ENCODE results near the gene ACOT12.
"Not testable (repeated sequence)": the region's sequence is repeated elsewhere in the genome, so short reads cannot be mapped to it uniquely, and the experiment has no call there.

The ACOT12 gene

DNA sequence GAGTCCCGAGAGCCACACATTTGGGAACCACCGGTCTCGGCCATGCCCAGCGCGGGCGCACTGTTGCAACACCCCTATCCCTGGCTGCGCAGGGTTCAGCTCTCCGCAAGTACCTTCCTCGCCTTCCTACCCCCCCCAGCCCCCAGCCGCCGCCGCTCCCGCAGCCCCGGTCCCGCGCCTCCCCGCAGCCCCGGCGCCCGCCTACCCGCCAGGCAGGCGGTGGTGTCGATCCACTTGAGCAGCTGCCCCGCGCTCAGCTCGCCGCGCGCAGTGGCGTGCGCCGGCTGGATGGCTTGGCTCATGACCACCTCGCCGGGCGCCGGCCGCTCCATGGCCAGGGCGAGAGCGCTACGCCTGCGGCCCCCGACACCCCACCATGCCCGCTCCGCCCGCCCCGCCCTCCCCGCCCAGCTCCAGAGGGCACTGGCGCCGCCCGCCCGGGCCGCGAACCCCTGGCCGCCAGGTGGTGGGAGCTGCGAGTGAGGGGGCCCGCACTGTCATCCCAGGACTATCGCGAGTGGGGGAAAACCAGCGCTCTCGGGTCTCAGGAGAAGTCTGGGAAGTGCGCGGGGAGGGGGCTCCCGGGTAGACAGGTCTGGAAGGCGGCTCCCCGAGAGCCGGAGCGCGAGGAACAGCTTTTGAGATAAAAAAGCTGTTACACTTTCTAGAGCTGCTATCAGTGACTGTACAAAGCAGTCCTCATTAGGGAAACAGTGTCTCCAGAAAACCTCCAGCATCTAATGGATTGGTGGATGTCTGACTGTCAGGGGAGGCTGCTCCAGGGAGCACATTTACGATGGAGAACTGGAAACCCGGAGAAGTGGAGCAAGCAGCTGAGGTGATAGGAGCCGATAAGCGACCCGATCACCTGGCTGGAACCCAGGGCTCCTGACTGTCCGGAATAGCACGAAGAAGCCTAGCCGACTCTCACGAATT is at the start of gene ACOT12:
TSS of gene ACOT12 (minus strand) at position 352 of the 936 bp plus-strand sequence. CDS start at position 332, 20 bp downstream.
- no peak for DNase-seq

DNA sequence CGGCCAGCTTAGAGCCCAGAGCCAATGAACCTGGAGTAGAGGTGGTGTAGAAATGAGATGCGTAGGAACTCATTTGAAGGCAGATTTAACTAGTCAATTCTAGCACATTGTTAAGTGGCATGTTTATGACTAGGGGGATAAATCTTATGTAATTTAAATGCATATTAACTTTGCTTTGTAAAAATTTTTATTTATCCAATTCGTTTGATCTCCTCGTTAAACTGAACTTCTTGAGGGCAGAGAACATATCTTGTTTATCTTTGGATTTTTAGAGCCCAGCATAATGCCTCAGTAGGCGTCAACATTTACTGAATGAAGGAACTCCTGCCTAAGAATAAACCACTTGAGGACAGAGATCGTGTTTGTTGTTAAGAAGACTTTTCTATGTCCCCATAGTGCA is 41.1 kb upstream of the ACOT12 start:
- DNase-seq: no peak

DNA sequence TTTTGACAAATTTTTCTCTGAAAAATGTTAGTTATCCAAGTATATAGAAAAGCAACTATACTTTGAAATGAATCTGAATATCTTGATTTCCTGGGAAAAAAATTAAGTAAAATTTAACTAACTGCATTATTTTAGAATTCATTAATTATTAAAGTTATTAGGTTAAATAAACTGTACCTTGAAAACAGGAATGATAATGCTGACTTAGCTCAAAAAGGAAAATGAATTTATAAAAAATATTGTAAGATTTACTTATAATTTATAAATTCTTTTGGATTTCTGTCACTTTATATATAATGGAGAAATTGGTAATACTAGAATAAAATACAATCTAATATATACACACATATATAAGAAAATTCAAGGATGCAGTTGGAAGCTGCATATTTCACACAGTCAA is 36.1 kb upstream of the ACOT12 start:
- DNase-seq: no peak

DNA sequence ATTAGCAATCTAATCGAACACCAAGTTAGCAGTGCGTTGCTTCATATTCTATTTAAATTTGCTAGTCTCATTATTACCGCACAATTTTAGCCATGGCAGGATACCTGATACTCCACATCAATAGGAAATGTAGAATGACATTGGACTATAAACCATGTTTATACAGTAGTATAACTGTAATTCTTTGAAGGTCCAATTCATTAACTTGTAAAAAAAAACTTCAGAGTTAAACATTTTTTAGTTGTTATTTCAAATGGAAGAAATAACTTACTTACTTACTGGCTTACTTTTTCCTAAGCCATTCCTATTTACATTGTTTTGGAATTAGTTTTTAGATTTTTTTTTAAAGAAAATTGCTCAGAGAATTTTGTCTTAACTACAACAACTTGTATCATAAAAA is 35.4 kb upstream of the ACOT12 start:
- DNase-seq: no peak

DNA sequence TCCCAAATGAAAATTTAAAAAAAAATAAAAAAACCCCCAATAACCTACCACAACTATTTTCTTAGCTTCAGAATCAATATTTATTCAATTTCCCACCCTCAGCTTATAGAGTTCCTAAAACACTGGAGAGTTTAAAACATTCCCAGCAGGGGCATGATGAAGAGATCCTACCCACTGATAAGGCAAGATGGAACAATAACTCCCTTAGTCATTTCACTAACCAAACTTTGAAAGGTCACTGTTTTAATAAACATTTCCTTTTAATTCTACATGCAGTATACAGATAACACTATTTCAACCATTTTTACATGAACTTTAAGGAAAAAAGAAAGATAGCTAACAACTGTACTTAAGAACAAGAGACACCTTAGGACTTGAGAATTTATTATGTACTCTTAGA is 34.9 kb upstream of the ACOT12 start:
- DNase-seq: no peak

DNA sequence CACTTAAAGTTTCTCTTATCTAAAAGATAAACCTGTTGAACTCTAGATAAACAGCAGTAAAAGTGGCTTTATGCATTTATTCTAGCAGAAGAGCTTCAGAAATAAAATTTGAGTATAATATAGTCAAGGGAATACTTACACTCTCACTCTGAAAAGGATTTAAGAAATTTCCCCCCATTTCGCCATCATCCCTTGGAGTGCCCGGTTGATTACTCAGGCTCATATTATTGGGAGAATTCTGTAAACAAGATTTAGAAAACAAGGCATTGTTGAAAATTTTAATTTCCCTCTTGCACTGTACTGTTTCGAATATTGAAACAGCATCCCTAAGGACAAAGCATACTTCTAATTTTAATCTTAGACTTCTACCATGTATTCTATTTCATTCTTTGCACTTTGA is 34.5 kb upstream of the ACOT12 start:
- no peak for DNase-seq

DNA sequence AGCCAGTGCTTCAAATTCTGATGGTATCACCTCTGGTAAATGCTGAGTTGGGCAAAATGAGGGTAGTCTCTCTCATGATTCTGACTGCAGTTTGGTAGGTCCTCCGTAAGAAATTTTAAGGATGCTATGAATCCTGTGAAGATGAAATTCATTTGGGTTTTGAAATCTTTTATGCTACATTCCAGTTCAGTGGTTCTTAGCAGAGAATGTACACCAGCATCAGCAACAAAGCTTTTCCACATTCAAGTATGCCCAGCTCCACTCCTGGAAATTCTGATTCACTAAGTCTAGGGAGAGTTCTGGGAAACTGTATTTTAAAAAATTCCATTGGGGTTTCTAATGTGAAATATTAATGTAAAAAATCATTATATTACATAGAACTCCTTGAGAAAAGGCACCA is 33.6 kb upstream of the ACOT12 start:
- no peak for DNase-seq

DNA sequence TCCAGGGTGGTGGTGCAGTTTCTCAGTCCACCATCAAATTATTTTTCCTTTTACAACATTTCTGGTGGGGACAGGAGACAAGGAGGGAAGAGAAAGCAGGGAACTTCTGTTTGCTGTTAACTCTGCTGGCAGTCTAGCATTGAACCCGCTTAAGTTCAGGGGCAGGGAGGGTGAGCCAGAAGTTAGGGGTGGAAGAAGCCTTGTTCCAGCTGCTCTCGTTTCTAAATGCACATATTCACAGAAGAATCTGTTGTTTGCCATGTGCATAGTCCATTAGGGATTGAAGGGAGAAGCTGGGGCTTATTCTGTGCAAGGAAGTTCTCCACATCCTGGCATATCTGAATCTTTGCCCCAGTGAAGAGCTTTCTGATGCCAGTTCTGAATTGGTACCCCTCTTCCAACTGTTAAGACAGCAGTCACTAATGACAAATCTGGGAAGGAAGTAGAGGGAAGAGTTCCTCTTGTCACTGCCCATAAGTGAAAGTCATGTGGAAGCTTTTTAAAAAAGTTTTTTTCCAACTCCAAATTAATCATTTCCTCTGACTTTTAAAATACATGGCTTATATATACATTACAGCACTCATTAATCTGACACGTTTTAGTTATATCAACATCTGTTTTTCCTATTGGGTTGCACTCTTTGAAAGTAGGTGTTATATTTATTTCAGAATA is 32.6 kb upstream of the ACOT12 start:
- no peak for DNase-seq

DNA sequence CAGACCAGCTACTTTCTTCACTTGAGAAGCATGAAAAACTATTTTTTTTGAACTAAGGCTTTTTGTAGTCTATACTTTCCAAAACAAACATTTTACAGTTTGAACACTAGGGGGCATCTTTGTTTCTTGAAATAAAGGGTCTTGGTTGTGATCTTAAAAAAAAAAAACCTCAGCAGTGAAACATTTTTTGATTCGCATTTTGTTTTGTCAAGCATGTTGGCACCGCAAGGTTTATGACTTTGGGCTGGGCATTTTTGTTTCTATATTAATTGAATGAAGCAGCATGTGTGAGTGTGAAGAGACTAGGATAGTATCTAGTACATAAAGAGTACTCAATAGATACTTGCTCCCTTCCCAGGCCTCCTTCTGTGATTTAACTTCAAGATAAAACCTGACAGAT is 31.6 kb upstream of the ACOT12 start:
- DNase-seq: no peak

DNA sequence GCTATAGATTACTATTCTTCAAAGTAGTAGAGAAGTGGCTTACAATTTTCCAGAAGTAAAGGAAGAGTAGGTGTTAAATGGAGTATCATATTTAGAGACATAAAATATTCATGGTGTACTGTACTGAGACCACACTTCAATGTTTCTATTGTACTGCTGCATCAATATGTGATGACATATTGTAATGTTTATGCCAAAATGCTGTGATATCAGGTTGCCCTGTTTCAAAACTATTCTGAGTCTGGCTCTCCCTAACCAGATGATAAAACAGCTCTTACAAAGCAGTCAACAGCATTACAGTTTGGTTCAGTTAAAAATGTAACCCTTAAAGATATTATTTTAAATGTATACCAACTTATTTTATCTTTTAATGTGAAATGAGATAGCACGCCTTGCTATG is 30.8 kb upstream of the ACOT12 start:
- no peak for DNase-seq

DNA sequence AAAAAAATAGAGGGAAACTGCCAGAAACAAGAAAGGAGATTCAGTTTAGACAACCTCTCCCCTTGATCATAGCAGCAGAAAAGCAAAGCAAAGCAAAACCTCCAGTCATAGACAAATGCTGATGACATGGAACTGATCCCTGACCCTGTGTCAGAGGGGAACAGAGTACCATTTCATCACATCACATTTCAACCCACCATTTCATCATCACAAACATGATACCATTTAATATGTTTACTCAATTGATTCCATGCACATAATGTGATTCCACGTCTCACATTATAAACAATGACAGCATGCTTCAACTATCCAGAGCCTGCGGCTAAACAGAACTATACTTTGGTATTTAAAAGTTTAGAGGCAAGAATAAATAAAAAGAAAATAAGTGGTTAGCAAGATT is 28.7 kb upstream of the ACOT12 start:
- no peak for DNase-seq

DNA sequence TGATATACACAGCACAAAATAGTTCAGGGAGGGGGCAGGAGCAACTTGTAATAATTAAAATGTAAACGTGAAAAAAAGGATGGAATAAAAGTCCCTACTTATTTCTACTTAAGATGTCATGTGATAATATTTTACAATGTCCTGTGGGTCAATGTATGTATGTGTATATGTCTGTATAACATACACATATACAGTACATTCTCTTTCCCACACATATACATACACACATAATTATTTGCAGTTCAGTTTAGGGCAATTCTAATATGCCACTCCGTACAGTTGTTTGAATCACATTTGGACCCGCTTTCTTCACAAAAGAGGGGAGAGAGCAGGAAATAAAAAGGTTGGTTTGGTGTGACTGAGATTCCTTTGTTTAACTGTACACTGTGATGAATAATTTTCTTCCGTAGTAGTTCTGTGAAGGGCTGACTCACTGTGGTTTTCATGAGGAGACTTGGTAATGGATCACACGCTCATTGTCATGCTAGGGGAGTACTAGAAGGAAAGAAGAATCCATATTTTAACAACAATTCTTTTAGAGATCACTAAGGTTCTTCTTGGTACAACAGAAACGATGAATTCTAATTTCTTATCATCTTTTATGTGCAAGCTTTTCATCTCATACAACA is 26.2 kb upstream of the ACOT12 start:
- no peak for DNase-seq

DNA sequence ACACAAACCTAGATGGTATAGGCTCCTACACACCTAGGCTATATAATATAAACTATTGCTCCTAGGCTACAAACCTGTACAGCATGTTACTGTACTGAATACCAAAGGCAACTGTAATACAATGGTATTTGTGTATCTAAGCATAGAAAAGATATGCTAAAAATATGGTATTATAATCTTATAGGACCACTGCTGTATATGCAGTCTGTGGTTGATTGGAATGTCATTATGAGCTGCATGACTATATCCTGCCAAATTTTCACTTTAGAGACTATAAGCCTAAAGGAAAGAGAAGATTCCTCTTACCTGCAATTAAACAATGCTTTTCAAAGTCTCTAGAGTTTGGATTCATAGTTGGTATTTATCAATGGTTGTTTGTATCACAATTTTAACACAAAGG is 24.7 kb upstream of the ACOT12 start:
- DNase-seq: no peak

DNA sequence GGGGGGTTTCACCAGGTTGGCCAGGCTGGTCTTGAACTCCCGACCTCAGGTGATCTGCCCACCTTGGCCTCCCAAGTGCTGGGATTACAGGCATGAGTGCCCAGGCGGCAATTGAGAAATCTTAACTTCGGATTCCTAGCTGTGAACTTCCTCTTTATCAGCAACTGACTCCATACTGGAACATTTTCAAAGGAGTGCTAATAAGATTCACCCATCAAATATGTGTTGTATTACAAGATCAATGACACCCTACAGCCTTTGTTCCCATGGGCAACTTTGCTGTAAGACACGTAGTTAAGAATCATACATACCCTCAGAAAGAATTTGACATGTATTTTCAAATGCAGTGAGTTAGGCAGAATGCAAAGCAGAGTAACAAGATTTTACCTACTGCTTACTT is 23.1 kb upstream of the ACOT12 start:
- DNase-seq: no peak

DNA sequence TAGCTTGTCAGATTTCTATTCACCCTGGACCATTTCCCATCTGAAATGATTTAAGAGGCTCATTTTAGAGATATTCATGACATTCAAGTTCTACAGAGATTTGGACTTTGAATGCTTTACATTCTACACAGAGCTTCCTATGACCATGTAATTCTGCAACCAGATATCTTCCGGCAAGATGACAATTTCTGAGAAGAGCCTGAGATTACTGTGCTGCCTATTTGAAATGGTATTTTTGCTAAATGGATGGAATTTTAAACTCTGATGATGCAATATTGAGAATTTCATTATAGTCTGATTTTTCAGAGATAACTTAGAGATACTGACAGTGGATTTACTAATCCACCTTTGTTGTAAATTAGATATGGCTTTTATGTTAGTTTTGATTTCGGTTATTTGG is 16.0 kb upstream of the ACOT12 start:
- DNase-seq: no peak

DNA sequence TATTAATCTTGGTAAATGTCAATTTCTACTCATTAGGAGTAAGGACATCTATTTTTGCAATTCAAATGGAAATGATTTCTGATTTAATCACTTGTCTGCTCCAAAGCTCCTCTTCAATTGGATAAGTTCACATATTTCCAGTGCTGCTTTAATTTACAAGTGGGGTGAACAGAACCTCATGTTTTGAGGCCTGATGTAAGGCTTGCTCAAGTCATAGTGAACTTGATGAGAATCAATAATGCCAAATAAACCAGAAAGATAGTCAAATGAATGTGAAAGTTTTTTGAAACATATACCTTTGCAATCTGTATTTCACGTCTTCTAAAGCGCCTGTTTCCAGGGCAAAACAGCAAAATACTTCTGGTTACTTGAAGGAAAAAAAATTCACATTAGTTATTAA is 15.4 kb upstream of the ACOT12 start:
- no peak for DNase-seq

DNA sequence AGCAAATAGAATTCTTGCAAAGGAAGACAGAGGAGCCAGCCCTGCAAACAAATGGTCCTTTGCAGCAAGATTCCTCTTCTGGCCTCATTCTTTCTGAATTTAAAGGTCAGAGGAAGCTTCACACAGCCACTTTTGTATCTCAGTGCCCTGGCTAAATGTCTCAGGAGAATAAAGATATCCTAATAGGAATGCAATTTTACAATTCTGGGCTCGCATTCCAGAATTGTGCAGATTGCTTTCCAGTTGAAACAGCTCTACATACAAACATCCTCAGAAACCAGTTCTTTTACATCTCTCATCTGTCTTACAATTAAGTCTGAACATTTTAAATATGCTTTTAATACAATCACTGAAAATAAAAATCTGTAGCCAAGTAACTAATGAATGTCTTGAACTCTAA is 14.6 kb upstream of the ACOT12 start:
- DNase-seq: no peak

DNA sequence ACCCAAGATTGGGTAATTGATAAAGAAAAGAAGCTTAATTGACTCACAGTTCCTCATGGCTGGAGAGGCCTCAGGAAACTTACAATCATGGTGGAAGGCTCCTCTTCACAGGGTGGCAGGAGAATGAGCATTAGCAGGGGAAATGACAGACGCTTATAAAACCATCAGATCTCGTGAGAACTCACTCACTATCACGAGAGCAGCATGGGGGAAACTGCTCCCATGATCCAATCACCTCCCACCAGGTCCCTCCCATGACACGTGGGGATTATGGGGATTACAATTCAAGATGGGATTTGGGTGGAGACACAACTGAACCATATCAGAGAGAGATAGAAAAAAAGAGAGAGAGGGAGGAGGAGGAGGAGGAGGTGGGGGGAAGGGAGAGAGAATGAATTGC is 13.9 kb upstream of the ACOT12 start:
- DNase-seq: not testable (repeated sequence)

DNA sequence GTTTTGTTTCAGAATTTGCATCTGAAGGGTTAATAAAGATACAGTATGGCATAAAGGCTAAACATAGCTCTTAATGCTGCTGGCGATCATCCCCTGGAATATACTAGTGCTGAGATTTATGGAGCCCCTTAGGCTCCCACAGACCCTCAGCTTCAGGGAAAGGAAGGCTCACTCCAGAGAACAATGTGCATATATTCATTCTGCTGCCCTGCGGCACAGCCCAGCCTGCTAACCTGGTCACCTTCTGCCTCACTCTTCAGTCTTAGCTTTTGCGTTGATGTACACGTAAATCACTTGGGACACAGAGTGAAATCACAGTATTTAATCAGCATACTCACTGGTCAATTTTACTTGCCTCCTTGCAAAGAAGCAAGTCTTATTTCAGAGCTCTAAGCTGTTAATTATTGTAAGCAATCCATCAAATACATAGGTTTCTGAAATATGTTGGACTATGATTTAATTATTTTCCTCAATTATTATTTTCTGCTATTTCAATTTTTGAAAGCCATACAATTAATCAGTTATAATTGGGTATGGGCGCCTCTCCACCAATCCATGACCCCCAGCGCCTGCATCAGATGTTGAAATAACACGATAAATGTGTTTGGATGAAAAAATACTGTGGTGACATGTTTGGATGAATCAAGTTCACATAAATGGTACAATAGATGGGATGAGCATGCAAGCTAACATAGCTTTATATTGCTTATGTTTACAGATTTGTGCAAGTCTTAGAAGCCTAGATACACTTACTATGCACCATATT is 11.4 kb upstream of the ACOT12 start:
- DNase-seq: no peak

DNA sequence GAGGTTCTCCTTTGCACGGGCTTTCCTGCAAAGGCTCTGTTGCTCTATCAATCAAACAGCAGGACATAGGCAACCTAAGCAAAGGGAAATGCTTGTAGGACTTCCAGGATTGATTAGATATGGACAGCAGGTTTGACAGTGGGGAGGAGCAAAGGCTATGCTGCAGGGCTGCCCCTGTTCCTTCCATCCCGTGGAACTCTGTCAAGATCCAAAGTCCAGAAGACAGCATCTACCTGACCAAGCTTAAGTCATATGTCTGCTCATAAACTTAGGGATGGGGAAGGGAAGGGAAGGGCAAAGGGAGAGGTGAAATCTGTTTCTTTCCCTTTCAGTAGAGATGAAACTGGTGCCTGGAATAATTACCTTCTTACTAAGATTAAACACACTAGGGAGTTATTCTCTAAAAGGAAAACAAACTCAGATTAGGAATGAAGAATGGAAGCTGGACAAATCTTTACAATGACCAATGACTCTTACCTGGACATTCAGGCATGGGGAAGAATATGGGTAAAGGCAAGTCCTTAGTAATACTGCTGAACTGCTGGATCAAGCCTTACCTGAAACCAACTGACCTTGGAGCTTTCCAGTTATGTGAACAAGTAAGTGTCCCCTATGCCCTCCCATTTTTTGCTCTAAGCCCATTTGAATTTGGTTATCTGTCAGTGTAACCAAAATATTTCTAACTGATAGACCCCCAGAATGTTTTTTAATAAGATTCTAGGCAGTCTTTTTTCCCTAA is 8.4 kb upstream of the ACOT12 start:
- DNase-seq: no peak

DNA sequence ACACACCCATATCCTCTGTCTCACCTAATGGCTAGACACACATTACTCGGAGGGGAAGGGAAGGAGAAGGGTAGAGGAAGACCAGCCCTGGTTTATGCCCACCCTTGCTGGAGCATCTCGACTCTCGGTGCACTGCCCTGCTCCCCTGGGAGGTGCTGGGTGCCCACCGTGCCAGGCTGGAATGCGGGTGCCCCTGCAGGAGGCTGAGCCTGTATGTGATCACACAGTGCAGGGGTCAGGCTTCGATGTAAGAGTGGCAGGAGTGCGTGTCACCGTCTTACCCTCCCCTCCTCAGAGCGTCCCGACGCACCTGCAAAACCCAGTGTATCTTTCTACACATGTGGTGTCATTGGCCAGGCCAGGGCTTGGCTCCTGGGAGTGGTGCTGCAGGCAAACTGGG is 7.3 kb upstream of the ACOT12 start:
- DNase-seq: no peak

DNA sequence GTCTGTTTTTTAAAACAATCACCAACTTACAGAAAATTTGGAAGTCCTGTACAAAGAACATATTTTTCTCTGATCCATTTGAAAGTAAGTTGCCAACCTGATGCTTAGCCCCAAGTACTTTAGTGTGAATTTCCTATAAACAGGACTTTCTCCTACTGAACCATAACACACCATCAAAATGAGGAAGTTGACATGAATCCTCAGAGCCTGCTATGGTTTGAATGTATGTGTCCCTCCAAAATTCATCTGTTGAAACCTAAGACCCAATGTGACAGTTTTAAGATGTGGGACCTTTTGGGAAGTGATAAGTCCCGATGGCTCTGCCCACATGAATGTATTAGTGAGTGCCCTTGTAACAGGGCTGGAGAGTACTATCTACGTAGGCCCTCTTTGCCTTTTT is 6.4 kb upstream of the ACOT12 start:
- DNase-seq: no peak

DNA sequence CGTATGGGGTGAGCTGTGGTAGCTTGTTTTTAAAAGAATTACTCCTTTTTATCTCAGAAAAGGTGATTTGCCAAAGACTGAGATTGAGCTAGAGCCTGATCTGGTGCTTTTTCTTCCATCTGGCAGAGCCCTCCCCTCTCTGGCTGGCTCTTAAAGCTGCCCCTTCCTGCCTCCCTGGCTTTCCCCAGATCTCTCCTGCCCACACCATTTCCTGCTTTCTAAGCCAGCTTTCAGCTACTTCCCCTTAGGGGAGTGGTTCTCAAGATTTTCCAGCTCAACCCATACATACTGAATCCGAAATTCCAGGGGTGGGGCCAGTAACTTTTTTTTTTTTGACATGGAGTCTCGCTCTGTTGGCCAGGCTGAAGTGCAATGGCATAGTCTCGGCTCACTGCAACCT is 4.8 kb upstream of the ACOT12 start:
- DNase-seq: no peak

All from activated T-cell treated with anti-CD3 and anti-CD28 coated beads, Interleukin-2, amount 50 U/mL, for 1 hour (primary cell).